ENCODE data around the gene SLC25A27.

DNA sequence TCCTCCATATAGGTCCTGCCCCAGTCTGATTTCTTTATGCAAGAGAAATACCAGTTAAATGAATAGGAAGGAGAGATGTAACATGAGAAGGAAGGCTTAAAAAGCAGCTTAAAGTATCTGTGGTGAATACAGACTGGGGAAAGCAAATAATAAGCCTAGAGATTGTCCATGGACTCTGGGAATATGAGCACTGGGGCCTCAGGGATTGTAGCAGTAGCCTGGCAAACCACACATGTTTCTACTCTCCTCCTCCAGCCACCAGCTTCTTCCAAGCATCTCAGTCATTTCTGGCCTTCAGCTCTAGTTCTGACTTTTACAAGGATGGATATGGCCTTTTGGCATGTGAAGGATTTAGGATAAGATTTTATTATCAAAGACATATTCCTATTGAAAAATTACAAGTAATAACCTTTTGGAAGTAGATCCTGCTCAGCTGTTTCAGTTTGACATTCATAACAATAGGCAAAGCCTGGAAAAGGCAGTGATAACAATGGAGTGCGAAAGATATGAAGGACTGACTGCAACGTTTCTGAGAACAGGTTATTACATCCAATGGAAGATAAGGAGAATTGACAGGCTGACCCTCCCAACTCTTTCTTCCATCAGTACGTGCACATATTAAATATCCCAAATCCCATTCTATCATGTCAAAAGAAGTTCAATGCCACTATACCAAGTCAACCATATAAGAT, 41.8 kb upstream of the SLC25A27 start:
- TF ChIP-seq, protein P1, sequence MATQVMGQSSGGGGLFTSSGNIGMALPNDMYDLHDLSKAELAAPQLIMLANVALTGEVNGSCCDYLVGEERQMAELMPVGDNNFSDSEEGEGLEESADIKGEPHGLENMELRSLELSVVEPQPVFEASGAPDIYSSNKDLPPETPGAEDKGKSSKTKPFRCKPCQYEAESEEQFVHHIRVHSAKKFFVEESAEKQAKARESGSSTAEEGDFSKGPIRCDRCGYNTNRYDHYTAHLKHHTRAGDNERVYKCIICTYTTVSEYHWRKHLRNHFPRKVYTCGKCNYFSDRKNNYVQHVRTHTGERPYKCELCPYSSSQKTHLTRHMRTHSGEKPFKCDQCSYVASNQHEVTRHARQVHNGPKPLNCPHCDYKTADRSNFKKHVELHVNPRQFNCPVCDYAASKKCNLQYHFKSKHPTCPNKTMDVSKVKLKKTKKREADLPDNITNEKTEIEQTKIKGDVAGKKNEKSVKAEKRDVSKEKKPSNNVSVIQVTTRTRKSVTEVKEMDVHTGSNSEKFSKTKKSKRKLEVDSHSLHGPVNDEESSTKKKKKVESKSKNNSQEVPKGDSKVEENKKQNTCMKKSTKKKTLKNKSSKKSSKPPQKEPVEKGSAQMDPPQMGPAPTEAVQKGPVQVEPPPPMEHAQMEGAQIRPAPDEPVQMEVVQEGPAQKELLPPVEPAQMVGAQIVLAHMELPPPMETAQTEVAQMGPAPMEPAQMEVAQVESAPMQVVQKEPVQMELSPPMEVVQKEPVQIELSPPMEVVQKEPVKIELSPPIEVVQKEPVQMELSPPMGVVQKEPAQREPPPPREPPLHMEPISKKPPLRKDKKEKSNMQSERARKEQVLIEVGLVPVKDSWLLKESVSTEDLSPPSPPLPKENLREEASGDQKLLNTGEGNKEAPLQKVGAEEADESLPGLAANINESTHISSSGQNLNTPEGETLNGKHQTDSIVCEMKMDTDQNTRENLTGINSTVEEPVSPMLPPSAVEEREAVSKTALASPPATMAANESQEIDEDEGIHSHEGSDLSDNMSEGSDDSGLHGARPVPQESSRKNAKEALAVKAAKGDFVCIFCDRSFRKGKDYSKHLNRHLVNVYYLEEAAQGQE (IDR thresholded peaks at IDR 0.05): no peak
- TF ChIP-seq, protein P2, sequence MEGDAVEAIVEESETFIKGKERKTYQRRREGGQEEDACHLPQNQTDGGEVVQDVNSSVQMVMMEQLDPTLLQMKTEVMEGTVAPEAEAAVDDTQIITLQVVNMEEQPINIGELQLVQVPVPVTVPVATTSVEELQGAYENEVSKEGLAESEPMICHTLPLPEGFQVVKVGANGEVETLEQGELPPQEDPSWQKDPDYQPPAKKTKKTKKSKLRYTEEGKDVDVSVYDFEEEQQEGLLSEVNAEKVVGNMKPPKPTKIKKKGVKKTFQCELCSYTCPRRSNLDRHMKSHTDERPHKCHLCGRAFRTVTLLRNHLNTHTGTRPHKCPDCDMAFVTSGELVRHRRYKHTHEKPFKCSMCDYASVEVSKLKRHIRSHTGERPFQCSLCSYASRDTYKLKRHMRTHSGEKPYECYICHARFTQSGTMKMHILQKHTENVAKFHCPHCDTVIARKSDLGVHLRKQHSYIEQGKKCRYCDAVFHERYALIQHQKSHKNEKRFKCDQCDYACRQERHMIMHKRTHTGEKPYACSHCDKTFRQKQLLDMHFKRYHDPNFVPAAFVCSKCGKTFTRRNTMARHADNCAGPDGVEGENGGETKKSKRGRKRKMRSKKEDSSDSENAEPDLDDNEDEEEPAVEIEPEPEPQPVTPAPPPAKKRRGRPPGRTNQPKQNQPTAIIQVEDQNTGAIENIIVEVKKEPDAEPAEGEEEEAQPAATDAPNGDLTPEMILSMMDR (IDR thresholded peaks at IDR 0.05; ENCODE audit: low read depth, low read length, missing input control): no peak
- TF ChIP-seq GABPA (IDR thresholded peaks at IDR 0.05 in 1 of 2, conservative IDR thresholded peaks at IDR 0.05 in 1 of 2) (no peak), HNF4A (conservative IDR thresholded peaks at IDR 0.05) (no peak), EGR1 (IDR thresholded peaks at IDR 0.05; ENCODE audit: low read depth in 2 of 2) (no peak), RXRA (IDR thresholded peaks at IDR 0.05) (no peak), TAF1 (conservative IDR thresholded peaks at IDR 0.05) (no peak), SP1 (IDR thresholded peaks at IDR 0.05) (no peak), RAD21 (IDR thresholded peaks at IDR 0.05) (no peak), FOXA1 (IDR thresholded peaks at IDR 0.05) (no peak), HNF4G (IDR thresholded peaks at IDR 0.05) (no peak)
- TF ChIP-seq, protein P3, sequence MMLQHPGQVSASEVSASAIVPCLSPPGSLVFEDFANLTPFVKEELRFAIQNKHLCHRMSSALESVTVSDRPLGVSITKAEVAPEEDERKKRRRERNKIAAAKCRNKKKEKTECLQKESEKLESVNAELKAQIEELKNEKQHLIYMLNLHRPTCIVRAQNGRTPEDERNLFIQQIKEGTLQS (IDR thresholded peaks at IDR 0.05): no peak
